Hepatocyte (in vitro differentiated cells): ENCODE results near the gene GEMIN5. TPM values are rescaled to one million over a fixed set of nuclear protein-coding genes. Genes with fewer than 3 reads are reported as not detected.

Source experiments
- DNase-seq: peaks from one replicate; pipeline ENCODE4 v3.0.0-alpha.2; 2016; ENCODE audit warnings: low spot score
- H2AFZ ChIP-seq: fragments of 200-600 bp; sonication (generic); 2 replicates; pipeline ENCODE4 v1.6.0; 2016; ENCODE audit warnings: antibody characterized with exemption, mild to moderate bottlenecking
- H3K27ac ChIP-seq: fragments of 200-600 bp; sonication (generic); 2 replicates; pipeline ENCODE4 v1.5.1; 2016; ENCODE audit warnings: mild to moderate bottlenecking
- H3K27me3 ChIP-seq: fragments of 200-600 bp; sonication (generic); 2 replicates; pipeline ENCODE4 v1.6.1; 2016
- H3K36me3 ChIP-seq: fragments of 200-600 bp; sonication (generic); replicated peaks from 2 replicates; pipeline ENCODE4 v1.5.1; 2016; ENCODE audit warnings: low read depth; ENCODE audit not compliant: insufficient read depth
- H3K4me1 ChIP-seq: fragments of 200-600 bp; sonication (generic); 2 replicates; pipeline ENCODE4 v1.5.1; 2016; ENCODE audit warnings: mild to moderate bottlenecking, moderate library complexity; ENCODE audit not compliant: insufficient read depth
- H3K4me2 ChIP-seq: fragments of 200-600 bp; sonication (generic); 2 replicates; pipeline ENCODE4 v1.6.0; 2016
- H3K4me3 ChIP-seq: fragments of 200-600 bp; sonication (generic); 2 replicates; pipeline ENCODE4 v1.5.1; 2016; ENCODE audit warnings: mild to moderate bottlenecking
- H3K79me2 ChIP-seq: fragments of 200-600 bp; sonication (generic); 2 replicates; pipeline ENCODE4 v1.6.0; 2017; ENCODE audit warnings: mild to moderate bottlenecking
- H3K9me2 ChIP-seq: fragments of 200-600 bp; sonication (generic); replicated peaks from 2 replicates; pipeline ENCODE4 v1.6.0; 2017; ENCODE audit warnings: mild to moderate bottlenecking; ENCODE audit not compliant: insufficient read depth
- H3K9me3 ChIP-seq: fragments of 200-600 bp; sonication (generic); 2 replicates; pipeline ENCODE4 v1.5.1; 2016; ENCODE audit warnings: low read depth, mild to moderate bottlenecking
- H4K20me1 ChIP-seq: fragments of 200-600 bp; sonication (generic); 2 replicates; pipeline ENCODE4 v1.6.0; 2016; ENCODE audit warnings: mild to moderate bottlenecking; ENCODE audit not compliant: insufficient read depth, poor library complexity, severe bottlenecking
- EZH2 ChIP-seq: fragments of 200-600 bp; sonication (generic); IDR thresholded peaks from 2 replicates; pipeline ENCODE4 v1.6.1; 2016; ENCODE audit warnings: antibody characterized with exemption, mild to moderate bottlenecking, borderline replicate concordance
- EZH2phosphoT487 ChIP-seq: fragments of 200-600 bp; sonication (generic); IDR thresholded peaks from one replicate; pipeline ENCODE4 v1.6.1; 2018; ENCODE audit warnings: antibody characterized with exemption, mild to moderate bottlenecking, low read depth, moderate library complexity; ENCODE audit not compliant: unreplicated experiment, severe bottlenecking
- WGBS: methylation state at CpG from one replicate; pipeline ENCODE4 v1.1.6; 2016; ENCODE audit warnings: low lambda C conversion rate; ENCODE audit errors: missing lambda C conversion rate; 5-methylcytosine and 5-hydroxymethylcytosine counted together
- polyA plus RNA-seq: library from polyadenylated mRNA; unstranded; fragments of >200 nt; fragmentation: Nextera tagmentation; extraction: Ambion mirVana; gene quantifications from 2 replicates; pipeline ENCODE4 v1.2.1, GENCODE V29; 2016
- total RNA-seq: library from RNA; depleted of rRNA; stranded (reverse); fragments of >200 nt; gene quantifications from 2 replicates; pipeline ENCODE4 v1.2.3, GENCODE V29; 2014
- TF ChIP-seq, protein P1 (sequence below): fragments of 200-600 bp; sonication (generic); IDR thresholded peaks from 2 replicates; pipeline ENCODE4 v1.5.1; 2016; ENCODE audit warnings: antibody characterized with exemption, mild to moderate bottlenecking; ENCODE audit not compliant: poor library complexity

GEMIN5 gene
- total and polyA plus RNA-seq, 2 experiments from 2014 or later: 6.2 to 12.1 TPM

- Histone ChIP-seq H3K9me2 (no peaks in the 10 kb centered on the region), H4K20me1 (no peaks in the 10 kb centered on the region), H3K4me3 (no peak overlapping the region), H3K4me1 (no peaks in the 10 kb centered on the region), H2AFZ (no peak overlapping the region), H3K79me2 (no peaks in the 10 kb centered on the region), H3K36me3 (no peaks in the 10 kb centered on the region), H3K27me3 (no peaks in the 10 kb centered on the region), H3K9me3 (no peaks in the 10 kb centered on the region), H3K4me2 (no peak overlapping the region), H3K27ac (no peak overlapping the region)
- DNase-seq: peak; percentile 45
- TF ChIP-seq, protein P1, sequence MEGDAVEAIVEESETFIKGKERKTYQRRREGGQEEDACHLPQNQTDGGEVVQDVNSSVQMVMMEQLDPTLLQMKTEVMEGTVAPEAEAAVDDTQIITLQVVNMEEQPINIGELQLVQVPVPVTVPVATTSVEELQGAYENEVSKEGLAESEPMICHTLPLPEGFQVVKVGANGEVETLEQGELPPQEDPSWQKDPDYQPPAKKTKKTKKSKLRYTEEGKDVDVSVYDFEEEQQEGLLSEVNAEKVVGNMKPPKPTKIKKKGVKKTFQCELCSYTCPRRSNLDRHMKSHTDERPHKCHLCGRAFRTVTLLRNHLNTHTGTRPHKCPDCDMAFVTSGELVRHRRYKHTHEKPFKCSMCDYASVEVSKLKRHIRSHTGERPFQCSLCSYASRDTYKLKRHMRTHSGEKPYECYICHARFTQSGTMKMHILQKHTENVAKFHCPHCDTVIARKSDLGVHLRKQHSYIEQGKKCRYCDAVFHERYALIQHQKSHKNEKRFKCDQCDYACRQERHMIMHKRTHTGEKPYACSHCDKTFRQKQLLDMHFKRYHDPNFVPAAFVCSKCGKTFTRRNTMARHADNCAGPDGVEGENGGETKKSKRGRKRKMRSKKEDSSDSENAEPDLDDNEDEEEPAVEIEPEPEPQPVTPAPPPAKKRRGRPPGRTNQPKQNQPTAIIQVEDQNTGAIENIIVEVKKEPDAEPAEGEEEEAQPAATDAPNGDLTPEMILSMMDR: no peak
- TF ChIP-seq EZH2phosphoT487: no peak
- TF ChIP-seq EZH2: no peak
Observed at GRCh38 chr5:154970759-154971158, 32.7 kb upstream of the GEMIN5 start.

DNA sequence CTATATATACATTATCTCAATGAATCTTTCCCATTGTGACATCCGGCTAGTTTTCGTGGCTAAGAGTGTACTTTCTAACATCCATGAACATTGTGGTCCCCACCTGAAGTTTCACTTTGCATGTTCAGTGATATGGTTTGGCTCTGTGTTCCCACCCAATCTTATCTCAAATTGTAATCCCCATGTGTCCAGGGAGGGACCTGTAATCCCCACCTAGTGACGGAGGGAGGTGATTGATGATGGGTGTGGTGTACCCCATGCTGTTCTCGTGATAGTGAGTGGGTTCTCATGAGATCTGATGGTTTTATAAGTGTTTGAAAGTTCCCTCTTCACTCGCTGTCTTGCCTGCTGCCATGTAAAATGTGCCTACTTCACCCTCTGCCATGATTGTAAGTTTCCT, 30.9 kb upstream of the GEMIN5 start:
- TF ChIP-seq EZH2: no peak
- no peak for TF ChIP-seq EZH2phosphoT487
- TF ChIP-seq, protein P1: no peak
- H3K4me2 ChIP-seq: no peak overlapping the region
- no peaks in the 10 kb centered on the region for H3K9me3 ChIP-seq
- no peaks in the 10 kb centered on the region for H4K20me1 ChIP-seq
- no peaks in the 10 kb centered on the region for H3K9me2 ChIP-seq
- WGBS: 92% methylated on average over 5 of the region's 5 CpGs
- no peaks in the 10 kb centered on the region for H3K79me2 ChIP-seq
- no peak overlapping the region for H3K4me3 ChIP-seq
- H3K27ac ChIP-seq: no peak overlapping the region
- no peaks in the 10 kb centered on the region for H3K27me3 ChIP-seq
- H3K36me3 ChIP-seq: no peaks in the 10 kb centered on the region
- DNase-seq: no peak
- H2AFZ ChIP-seq: no peak overlapping the region
- H3K4me1 ChIP-seq: no peaks in the 10 kb centered on the region

GRCh38 chr5:154967421-154968024, 29.5 kb upstream of the GEMIN5 start:
- 76% methylated on average over 5 of the region's 5 CpGs for WGBS
- TF ChIP-seq, protein P1: peak; percentile 56
- TF ChIP-seq EZH2: no peak
- H3K79me2 ChIP-seq: no peaks in the 10 kb centered on the region
- H3K4me1 ChIP-seq: no peaks in the 10 kb centered on the region
- H3K36me3 ChIP-seq: no peaks in the 10 kb centered on the region
- no peaks in the 10 kb centered on the region for H4K20me1 ChIP-seq
- no peaks in the 10 kb centered on the region for H3K9me3 ChIP-seq
- H2AFZ ChIP-seq: no peak overlapping the region
- no peak overlapping the region for H3K4me3 ChIP-seq
- peak; percentile 10 for DNase-seq
- H3K4me2 ChIP-seq: no peak overlapping the region
- H3K9me2 ChIP-seq: no peaks in the 10 kb centered on the region
- H3K27ac ChIP-seq: no peak overlapping the region
- H3K27me3 ChIP-seq: no peaks in the 10 kb centered on the region

GRCh38 chr5:154966874-154967273, 28.9 kb upstream of the GEMIN5 start:
- TF ChIP-seq EZH2 (no peak), EZH2phosphoT487 (no peak)
- TF ChIP-seq, protein P1: no peak
- Histone ChIP-seq H3K9me2 (no peaks in the 10 kb centered on the region), H2AFZ (no peak overlapping the region), H3K27me3 (no peaks in the 10 kb centered on the region), H3K9me3 (no peaks in the 10 kb centered on the region), H3K4me1 (no peaks in the 10 kb centered on the region), H4K20me1 (no peaks in the 10 kb centered on the region), H3K27ac (no peak overlapping the region), H3K4me3 (no peak overlapping the region), H3K79me2 (no peaks in the 10 kb centered on the region), H3K4me2 (no peak overlapping the region), H3K36me3 (no peaks in the 10 kb centered on the region)
- WGBS: 96% methylated on average over 3 of the region's 3 CpGs
- DNase-seq: no peak
